ENCODE measurements around the gene MAIP1.

DNA sequence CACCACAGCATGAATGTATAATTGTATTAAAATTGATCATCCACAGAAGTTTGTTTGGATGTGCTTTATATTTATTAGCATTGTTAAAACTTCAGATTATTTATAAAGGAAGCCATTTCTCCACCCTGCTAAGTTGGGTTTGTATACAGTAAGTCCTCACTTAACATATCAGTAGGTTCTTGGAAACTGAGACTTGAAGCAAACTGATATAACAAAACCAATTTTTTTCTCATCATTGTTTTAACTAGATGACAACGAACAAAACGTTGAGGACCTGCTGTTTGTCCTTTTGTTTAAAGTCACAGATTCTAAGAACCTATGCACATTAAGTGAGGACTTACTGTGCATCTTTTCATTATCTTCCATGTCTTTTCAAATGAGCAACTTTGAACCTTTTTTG, 27.2 kb upstream of the MAIP1 start:
- TF ChIP-seq, protein P1, sequence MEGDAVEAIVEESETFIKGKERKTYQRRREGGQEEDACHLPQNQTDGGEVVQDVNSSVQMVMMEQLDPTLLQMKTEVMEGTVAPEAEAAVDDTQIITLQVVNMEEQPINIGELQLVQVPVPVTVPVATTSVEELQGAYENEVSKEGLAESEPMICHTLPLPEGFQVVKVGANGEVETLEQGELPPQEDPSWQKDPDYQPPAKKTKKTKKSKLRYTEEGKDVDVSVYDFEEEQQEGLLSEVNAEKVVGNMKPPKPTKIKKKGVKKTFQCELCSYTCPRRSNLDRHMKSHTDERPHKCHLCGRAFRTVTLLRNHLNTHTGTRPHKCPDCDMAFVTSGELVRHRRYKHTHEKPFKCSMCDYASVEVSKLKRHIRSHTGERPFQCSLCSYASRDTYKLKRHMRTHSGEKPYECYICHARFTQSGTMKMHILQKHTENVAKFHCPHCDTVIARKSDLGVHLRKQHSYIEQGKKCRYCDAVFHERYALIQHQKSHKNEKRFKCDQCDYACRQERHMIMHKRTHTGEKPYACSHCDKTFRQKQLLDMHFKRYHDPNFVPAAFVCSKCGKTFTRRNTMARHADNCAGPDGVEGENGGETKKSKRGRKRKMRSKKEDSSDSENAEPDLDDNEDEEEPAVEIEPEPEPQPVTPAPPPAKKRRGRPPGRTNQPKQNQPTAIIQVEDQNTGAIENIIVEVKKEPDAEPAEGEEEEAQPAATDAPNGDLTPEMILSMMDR (conservative IDR thresholded peaks at IDR 0.05 in 1 of 2, IDR thresholded peaks at IDR 0.05 in 1 of 2; ENCODE audit: extremely low read depth in 1 of 2, insufficient read depth in 1 of 2, low read depth in 1 of 2, low read length in 2 of 2), result no peak
- no peak for TF ChIP-seq EZH2 (IDR thresholded peaks at IDR 0.05; ENCODE audit: borderline replicate concordance, low read length)

All from mammary epithelial cell (primary cell).